ENCODE results near the gene SORCS2. TPM values are rescaled to one million over a fixed set of nuclear protein-coding genes. Genes with fewer than 3 reads are reported as not detected.

Gene SORCS2
- total and polyA plus RNA-seq, 2 donors (not counting 1 experiment from before 2014, with no cell fraction given): not detected

DNA sequence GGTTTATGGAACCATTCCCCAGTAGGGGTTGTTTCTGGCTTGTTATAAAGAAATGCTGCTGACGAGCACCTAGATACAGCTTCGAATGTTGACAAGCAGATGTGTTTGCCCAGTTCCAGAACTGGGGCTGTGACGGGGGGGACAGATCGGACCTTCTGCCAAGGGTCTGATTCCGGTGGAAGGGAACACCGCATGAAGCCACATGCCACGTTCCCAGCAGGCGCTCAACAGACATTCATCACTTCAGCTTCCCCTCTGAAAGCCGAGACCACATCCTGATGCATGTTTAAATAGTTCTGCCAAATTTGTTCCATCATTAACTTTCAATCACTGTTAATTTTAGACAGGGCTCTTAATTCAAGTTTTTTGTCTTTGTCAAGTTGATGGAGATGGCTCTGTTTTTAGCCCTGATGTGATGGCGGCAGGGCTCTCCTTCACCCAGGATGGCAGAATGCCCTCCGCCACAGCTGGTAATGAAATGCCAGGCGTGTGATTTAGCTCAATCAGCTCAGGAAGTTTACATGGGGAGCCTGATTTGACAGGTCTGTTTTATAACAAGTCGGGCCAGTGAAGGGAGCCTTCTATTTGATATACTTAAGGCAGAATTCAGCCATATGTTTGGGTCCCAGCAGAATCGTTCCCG is 185.0 kb downstream of the SORCS2 start:
- ATAC-seq (ENCODE audit: low read depth) (no peak), DNase-seq (no peak)
- H3K9ac ChIP-seq (ENCODE audit: low read length): no peak overlapping the region
- H4K20me1 ChIP-seq (ENCODE audit: control insufficient read depth, insufficient read depth, low read length, poor library complexity, severe bottlenecking): no peaks in the 10 kb centered on the region
- Mint-ChIP-seq H3K27ac (no peak overlapping the region), H3K9me3 (ENCODE audit: insufficient read depth) (peaks cover 2% of the 10 kb centered on the region), H3K4me1 (no peaks in the 10 kb centered on the region), H3K4me3 (no peak overlapping the region), H3K27me3 (peaks cover 4% of the 10 kb centered on the region)
- TF ChIP-seq CTCF (IDR thresholded peaks at IDR 0.05) (no peak), EZH2 (IDR thresholded peaks at IDR 0.05; ENCODE audit: borderline replicate concordance, insufficient read depth, low read depth, low read length, poor library complexity, severe bottlenecking) (no peak)
- H3K4me1 ChIP-seq (ENCODE audit: control insufficient read depth in 2 of 2, insufficient read depth in 2 of 2, low read length in 2 of 2): no peaks in the 10 kb centered on the region
- no peak overlapping the region for H2AFZ ChIP-seq (ENCODE audit: insufficient read depth, low read depth, low read length, poor library complexity, severe bottlenecking)
- H3K79me2 ChIP-seq (ENCODE audit: control insufficient read depth, insufficient read depth, low read length): no peaks in the 10 kb centered on the region
- CTCF ChIA-PET: no interaction called here
- H3K9me3 ChIP-seq (ENCODE audit: control extremely low read depth in 1 of 3, control insufficient read depth in 2 of 3, insufficient read depth in 1 of 3, low read length in 2 of 3): peaks cover 0 to 16% (median 0%) of the 10 kb centered on the region in 3 donors
- intact Hi-C loops (cut with micrococcal nuclease): no loop called here
- H3K4me3 ChIP-seq (ENCODE audit: control extremely low read depth in 1 of 5, extremely low read depth in 1 of 5, insufficient read depth in 1 of 5, low read depth in 2 of 5, low read length in 4 of 5): no peak overlapping the region
- no peak overlapping the region for H3K27ac ChIP-seq (ENCODE audit: low read length in 2 of 2)
- POLR2A ChIA-PET: no interaction called here
- 19% methylated on average over 14 of the region's 15 CpGs for WGBS (ENCODE audit: insufficient coverage)
- H3K27me3 ChIP-seq (replicated peaks in 1 of 4; ENCODE audit: control extremely low read depth in 1 of 4, control insufficient read depth in 3 of 4, insufficient read depth in 4 of 4, low read length in 3 of 4): peaks cover 0 to 6% (median 0%) of the 10 kb centered on the region in 4 experiments
- H3K4me2 ChIP-seq (replicated peaks; ENCODE audit: low read depth, low read length, poor library complexity, severe bottlenecking): no peak overlapping the region
- no peaks in the 10 kb centered on the region for H3K36me3 ChIP-seq (replicated peaks in 1 of 2; ENCODE audit: control extremely low read depth in 1 of 2, control insufficient read depth in 1 of 2, extremely low read depth in 1 of 2, insufficient read depth in 2 of 2, low read length in 1 of 2)

GRCh38 chr4:7379186-7379585 is 186.8 kb downstream of the SORCS2 start:
- DNase-seq: no peak
- H3K4me1 ChIP-seq (ENCODE audit: control insufficient read depth in 2 of 2, insufficient read depth in 2 of 2, low read length in 2 of 2): no peaks in the 10 kb centered on the region
- CTCF ChIA-PET: no interaction called here
- no peak overlapping the region for H2AFZ ChIP-seq (ENCODE audit: insufficient read depth, low read depth, low read length, poor library complexity, severe bottlenecking)
- H3K4me3 ChIP-seq (ENCODE audit: control extremely low read depth in 1 of 5, extremely low read depth in 1 of 5, insufficient read depth in 1 of 5, low read depth in 2 of 5, low read length in 4 of 5): no peak overlapping the region
- Mint-ChIP-seq H3K27me3 (peaks cover 4% of the 10 kb centered on the region), H3K4me1 (no peaks in the 10 kb centered on the region), H3K9me3 (ENCODE audit: insufficient read depth) (peaks cover 2% of the 10 kb centered on the region), H3K4me3 (no peak overlapping the region), H3K27ac (no peak overlapping the region)
- H3K4me2 ChIP-seq (replicated peaks; ENCODE audit: low read depth, low read length, poor library complexity, severe bottlenecking): no peak overlapping the region
- no peaks in the 10 kb centered on the region for H3K79me2 ChIP-seq (ENCODE audit: control insufficient read depth, insufficient read depth, low read length)
- H3K36me3 ChIP-seq (replicated peaks in 1 of 2; ENCODE audit: control extremely low read depth in 1 of 2, control insufficient read depth in 1 of 2, extremely low read depth in 1 of 2, insufficient read depth in 2 of 2, low read length in 1 of 2): no peaks in the 10 kb centered on the region
- intact Hi-C loops (cut with micrococcal nuclease): no loop called here
- no peak overlapping the region for H3K9ac ChIP-seq (ENCODE audit: low read length)
- H4K20me1 ChIP-seq (ENCODE audit: control insufficient read depth, insufficient read depth, low read length, poor library complexity, severe bottlenecking): no peaks in the 10 kb centered on the region
- ATAC-seq (ENCODE audit: low read depth): no peak
- H3K9me3 ChIP-seq (ENCODE audit: control extremely low read depth in 1 of 3, control insufficient read depth in 2 of 3, insufficient read depth in 1 of 3, low read length in 2 of 3): peaks cover 0 to 16% (median 0%) of the 10 kb centered on the region in 3 donors
- TF ChIP-seq CTCF (IDR thresholded peaks at IDR 0.05) (no peak), EZH2 (IDR thresholded peaks at IDR 0.05; ENCODE audit: borderline replicate concordance, insufficient read depth, low read depth, low read length, poor library complexity, severe bottlenecking) (no peak)
- POLR2A ChIA-PET: no interaction called here
- WGBS (ENCODE audit: insufficient coverage): 90% methylated on average over 8 of the region's 9 CpGs
- H3K27me3 ChIP-seq (replicated peaks in 1 of 4; ENCODE audit: control extremely low read depth in 1 of 4, control insufficient read depth in 3 of 4, insufficient read depth in 4 of 4, low read length in 3 of 4): peaks cover 0 to 6% (median 0%) of the 10 kb centered on the region in 4 experiments
- no peak overlapping the region for H3K27ac ChIP-seq (ENCODE audit: low read length in 2 of 2)
